SK-N-SH (cell line): ENCODE measurements around the gene PRIM2. TPM values are rescaled to one million over a fixed set of nuclear protein-coding genes. Genes with fewer than 3 reads are reported as not detected.
"Not testable (repeated sequence)": the region's sequence is repeated elsewhere in the genome, so short reads cannot be mapped to it uniquely, and the experiment has no call there.

Source experiments
- CTCF ChIA-PET: fragments of 300-600, 350-600 bp; formaldehyde crosslinking; extraction: SDS; loops from one replicate; lab custom pipeline; 2021; lab: Yijun Ruan, JAX
- POLR2A ChIA-PET: fragments of 350-600 bp; sonication (Branson Sonifier 250); formaldehyde crosslinking; extraction: SDS; loops from one replicate; lab custom pipeline; 2020; ENCODE audit warnings: antibody characterized with exemption, inconsistent platforms; lab: Yijun Ruan, JAX
- DNase-seq: peaks from one replicate; pipeline ENCODE4 v3.0.0; 2012
- H2AFZ ChIP-seq: fragments of 200-600 bp; sonication (generic); 2 replicates; pipeline ENCODE4 v1.8.1; 2016; ENCODE audit warnings: antibody characterized with exemption, mild to moderate bottlenecking, low read depth
- H3F3A ChIP-seq: fragments of 200-600 bp; sonication (generic); replicated peaks from 2 replicates; pipeline ENCODE3; 2016; ENCODE audit warnings: antibody characterized with exemption, mild to moderate bottlenecking; ENCODE audit not compliant: insufficient read depth
- H3K27ac ChIP-seq, 2 experiments: fragments of 200-500 bp in 1 of 2; fragments of 200-600 bp in 1 of 2; sonication (Bioruptor generic) in 1 of 2; sonication (generic), shearing (Covaris generic) in 1 of 2; 2 replicates each; pipeline versions ENCODE4 v1.5.1 to v1.6.1; 2014 to 2016; ENCODE audit warnings: low read depth in 2 of 2, inconsistent platforms in 1 of 2, low read length in 1 of 2, mild to moderate bottlenecking in 1 of 2, mixed read lengths in 1 of 2
- H3K27me3 ChIP-seq: fragments of 200-600 bp; sonication (generic), shearing (Covaris generic); 2 replicates; pipeline ENCODE4 v1.6.1; 2016; ENCODE audit warnings: mixed run types; ENCODE audit not compliant: insufficient read depth
- H3K36me3 ChIP-seq, 2 experiments: fragments of 200-500 bp in 1 of 2; fragments of 200-600 bp in 1 of 2; sonication (Bioruptor generic) in 1 of 2; sonication (generic) in 1 of 2; replicated peaks in 1 of 2; 2 replicates each; pipeline versions ENCODE3 to v1.5.1; 2014 to 2016; ENCODE audit warnings: low read length in 1 of 2, mild to moderate bottlenecking in 1 of 2; ENCODE audit not compliant: insufficient read depth in 2 of 2, control insufficient read depth in 1 of 2
- H3K4me1 ChIP-seq, 2 experiments: fragments of 200-500 bp in 1 of 2; fragments of 200-600 bp in 1 of 2; sonication (Bioruptor generic) in 1 of 2; sonication (generic), shearing (Covaris generic) in 1 of 2; 2 replicates each; pipeline versions ENCODE4 v1.5.1 to v1.6.1; 2014 to 2016; ENCODE audit warnings: low read depth in 1 of 2, low read length in 1 of 2, mixed run types in 1 of 2; ENCODE audit not compliant: insufficient read depth in 2 of 2, control insufficient read depth in 1 of 2
- H3K4me2 ChIP-seq: fragments of 200-600 bp; sonication (generic), shearing (Covaris generic); 2 replicates; pipeline ENCODE4 v1.6.1; 2017; ENCODE audit warnings: mixed run types
- H3K4me3 ChIP-seq, 2 experiments: fragments of 200-500 bp in 1 of 2; fragments of 200-600 bp in 1 of 2; sonication (Bioruptor generic) in 1 of 2; sonication (generic), shearing (Covaris generic) in 1 of 2; 2 replicates each; pipeline versions ENCODE4 v1.5.1 to v1.8.1; 2014 to 2016; ENCODE audit warnings: low read depth in 2 of 2, inconsistent platforms in 1 of 2, low read length in 1 of 2, mild to moderate bottlenecking in 1 of 2, mixed read lengths in 1 of 2, moderate library complexity in 1 of 2
- H3K79me2 ChIP-seq: fragments of 200-600 bp; sonication (generic); 2 replicates; pipeline ENCODE4 v1.8.1; 2017; ENCODE audit warnings: mild to moderate bottlenecking; ENCODE audit not compliant: insufficient read depth
- H3K9ac ChIP-seq: fragments of 200-600 bp; sonication (generic); 2 replicates; pipeline ENCODE4 v1.6.1; 2017; ENCODE audit warnings: mixed run types
- H3K9me2 ChIP-seq: fragments of 200-600 bp; sonication (generic); 2 replicates; pipeline ENCODE4 v1.6.1; 2017; ENCODE audit warnings: mixed run types
- H3K9me3 ChIP-seq: fragments of 200-600 bp; sonication (generic); 2 replicates; pipeline ENCODE4 v1.6.1; 2017; ENCODE audit warnings: mixed run types, mild to moderate bottlenecking, moderate library complexity
- H4K20me1 ChIP-seq: fragments of 200-600 bp; sonication (generic); 2 replicates; pipeline ENCODE4 v1.6.1; 2017; ENCODE audit warnings: mild to moderate bottlenecking, mixed run types; ENCODE audit not compliant: insufficient read depth
- ELF1 ChIP-seq: IDR thresholded peaks from 2 replicates; pipeline ENCODE4 v1.4.0; 2012
- EP300 ChIP-seq, 2 experiments: IDR thresholded peaks; 2 replicates each; pipeline versions ENCODE4 v1.4.0 to v1.6.1; 2012; ENCODE audit warnings: borderline replicate concordance in 1 of 2, low read depth in 1 of 2, low read length in 1 of 2
- FOSL2 ChIP-seq: IDR thresholded peaks from 2 replicates; pipeline ENCODE4 v1.4.0; 2012; ENCODE audit warnings: low read depth, mild to moderate bottlenecking, moderate library complexity, borderline replicate concordance
- MXI1 ChIP-seq: IDR thresholded peaks from 2 replicates; pipeline ENCODE4 v1.6.1; 2012; ENCODE audit warnings: mild to moderate bottlenecking, low read depth, low read length, improper control_type of control experiment
- NFIC ChIP-seq: IDR thresholded peaks from 2 replicates; pipeline ENCODE4 v1.4.0; 2012; ENCODE audit warnings: borderline replicate concordance
- POLR2AphosphoS5 ChIP-seq: IDR thresholded peaks from 2 replicates; pipeline ENCODE4 v1.6.1; 2012; ENCODE audit warnings: low read depth, low read length
- RAD21 ChIP-seq: IDR thresholded peaks from 2 replicates; pipeline ENCODE4 v1.6.1; 2012; ENCODE audit warnings: mild to moderate bottlenecking, low read length
- RCOR1 ChIP-seq: fragments of 150-350 bp; IDR thresholded peaks from 2 replicates; pipeline ENCODE4 v1.6.1; 2017; ENCODE audit warnings: antibody characterized with exemption, low read length
- RFX5 ChIP-seq: IDR thresholded peaks from 2 replicates; pipeline ENCODE4 v1.6.1; 2012; ENCODE audit warnings: mild to moderate bottlenecking, improper control_type of control experiment, low read length
- TAF1 ChIP-seq: IDR thresholded peaks from 2 replicates; pipeline ENCODE4 v1.6.1; 2012; ENCODE audit warnings: low read depth, mild to moderate bottlenecking, low read length, moderate library complexity, borderline replicate concordance
- TCF12 ChIP-seq: IDR thresholded peaks from 2 replicates; pipeline ENCODE4 v1.4.0; 2012
- TEAD4 ChIP-seq: IDR thresholded peaks from 2 replicates; pipeline ENCODE4 v1.4.0; 2012; ENCODE audit warnings: mild to moderate bottlenecking, borderline replicate concordance; ENCODE audit not compliant: insufficient read depth
- USF2 ChIP-seq: fragments of 150-350 bp; IDR thresholded peaks from 2 replicates; pipeline ENCODE4 v1.6.1; 2017; ENCODE audit warnings: antibody characterized with exemption, low read length, low read depth, borderline replicate concordance
- ZBTB33 ChIP-seq: IDR thresholded peaks from 2 replicates; pipeline ENCODE4 v1.4.0; 2012; ENCODE audit warnings: low read depth, borderline replicate concordance
- WGBS: methylation state at CpG from one replicate; pipeline ENCODE4 v1.1.6; 2017; ENCODE audit warnings: low lambda C conversion rate; 5-methylcytosine and 5-hydroxymethylcytosine counted together
- polyA plus RNA-seq, 3 experiments: library from polyadenylated mRNA; depleted of rRNA; stranded (reverse); fragments of >200 nt; gene quantifications; 2 replicates each; pipeline ENCODE4 v1.2.3, GENCODE V29; 2012
- TF ChIP-seq, protein P1 (sequence below): IDR thresholded peaks from 2 replicates; pipeline ENCODE4 v1.6.1; 2012; ENCODE audit warnings: mild to moderate bottlenecking, low read depth, low read length, moderate library complexity
- TF ChIP-seq, protein P2 (sequence below): fragments of 200-600 bp; sonication (generic); IDR thresholded peaks from 2 replicates; pipeline ENCODE4 v1.6.1; 2017; ENCODE audit warnings: antibody characterized with exemption, mild to moderate bottlenecking, moderate library complexity
- TF ChIP-seq, protein P3 (sequence below): IDR thresholded peaks from 2 replicates; pipeline ENCODE4 v1.4.0; 2012; ENCODE audit warnings: low read depth, borderline replicate concordance
- TF ChIP-seq, protein P4 (sequence below): fragments of 150-350 bp; IDR thresholded peaks from 2 replicates; pipeline ENCODE4 v1.6.1; 2016; ENCODE audit warnings: mild to moderate bottlenecking, low read depth, low read length

The PRIM2 gene
- polyA plus RNA-seq, 1 of the 3 experiments (the other 2 are of a cell fraction): 14.1 TPM

GRCh38 chr6:57423468-57423867, 106.0 kb downstream of the PRIM2 start:
- H3K4me2 ChIP-seq: no peak overlapping the region; the same call in 1 of the 2 replicates
- H3K27ac ChIP-seq: peak overlapping the region in 1 of 2 experiments; percentile 21; a peak in 1 of 4 replicates
- H3K27me3 ChIP-seq: no peaks in the 10 kb centered on the region
- peaks cover 4% of the 10 kb centered on the region for H3F3A ChIP-seq
- no peak overlapping the region for H3K4me3 ChIP-seq
- TF ChIP-seq RCOR1 (no peak), NFIC (no peak), TCF12 (no peak), TEAD4 (no peak), EP300 (IDR thresholded peaks at IDR 0.05; ENCODE audit: borderline replicate concordance in 1 of 2, low read depth in 1 of 2, low read length in 1 of 2) (no peak), RFX5 (no peak), ELF1 (no peak), ZBTB33 (no peak), POLR2AphosphoS5 (no peak), FOSL2 (no peak), TAF1 (no peak), USF2 (no peak), MXI1 (no peak), RAD21 (no peak)
- TF ChIP-seq, protein P1, sequence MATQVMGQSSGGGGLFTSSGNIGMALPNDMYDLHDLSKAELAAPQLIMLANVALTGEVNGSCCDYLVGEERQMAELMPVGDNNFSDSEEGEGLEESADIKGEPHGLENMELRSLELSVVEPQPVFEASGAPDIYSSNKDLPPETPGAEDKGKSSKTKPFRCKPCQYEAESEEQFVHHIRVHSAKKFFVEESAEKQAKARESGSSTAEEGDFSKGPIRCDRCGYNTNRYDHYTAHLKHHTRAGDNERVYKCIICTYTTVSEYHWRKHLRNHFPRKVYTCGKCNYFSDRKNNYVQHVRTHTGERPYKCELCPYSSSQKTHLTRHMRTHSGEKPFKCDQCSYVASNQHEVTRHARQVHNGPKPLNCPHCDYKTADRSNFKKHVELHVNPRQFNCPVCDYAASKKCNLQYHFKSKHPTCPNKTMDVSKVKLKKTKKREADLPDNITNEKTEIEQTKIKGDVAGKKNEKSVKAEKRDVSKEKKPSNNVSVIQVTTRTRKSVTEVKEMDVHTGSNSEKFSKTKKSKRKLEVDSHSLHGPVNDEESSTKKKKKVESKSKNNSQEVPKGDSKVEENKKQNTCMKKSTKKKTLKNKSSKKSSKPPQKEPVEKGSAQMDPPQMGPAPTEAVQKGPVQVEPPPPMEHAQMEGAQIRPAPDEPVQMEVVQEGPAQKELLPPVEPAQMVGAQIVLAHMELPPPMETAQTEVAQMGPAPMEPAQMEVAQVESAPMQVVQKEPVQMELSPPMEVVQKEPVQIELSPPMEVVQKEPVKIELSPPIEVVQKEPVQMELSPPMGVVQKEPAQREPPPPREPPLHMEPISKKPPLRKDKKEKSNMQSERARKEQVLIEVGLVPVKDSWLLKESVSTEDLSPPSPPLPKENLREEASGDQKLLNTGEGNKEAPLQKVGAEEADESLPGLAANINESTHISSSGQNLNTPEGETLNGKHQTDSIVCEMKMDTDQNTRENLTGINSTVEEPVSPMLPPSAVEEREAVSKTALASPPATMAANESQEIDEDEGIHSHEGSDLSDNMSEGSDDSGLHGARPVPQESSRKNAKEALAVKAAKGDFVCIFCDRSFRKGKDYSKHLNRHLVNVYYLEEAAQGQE: no peak
- TF ChIP-seq, protein P2, sequence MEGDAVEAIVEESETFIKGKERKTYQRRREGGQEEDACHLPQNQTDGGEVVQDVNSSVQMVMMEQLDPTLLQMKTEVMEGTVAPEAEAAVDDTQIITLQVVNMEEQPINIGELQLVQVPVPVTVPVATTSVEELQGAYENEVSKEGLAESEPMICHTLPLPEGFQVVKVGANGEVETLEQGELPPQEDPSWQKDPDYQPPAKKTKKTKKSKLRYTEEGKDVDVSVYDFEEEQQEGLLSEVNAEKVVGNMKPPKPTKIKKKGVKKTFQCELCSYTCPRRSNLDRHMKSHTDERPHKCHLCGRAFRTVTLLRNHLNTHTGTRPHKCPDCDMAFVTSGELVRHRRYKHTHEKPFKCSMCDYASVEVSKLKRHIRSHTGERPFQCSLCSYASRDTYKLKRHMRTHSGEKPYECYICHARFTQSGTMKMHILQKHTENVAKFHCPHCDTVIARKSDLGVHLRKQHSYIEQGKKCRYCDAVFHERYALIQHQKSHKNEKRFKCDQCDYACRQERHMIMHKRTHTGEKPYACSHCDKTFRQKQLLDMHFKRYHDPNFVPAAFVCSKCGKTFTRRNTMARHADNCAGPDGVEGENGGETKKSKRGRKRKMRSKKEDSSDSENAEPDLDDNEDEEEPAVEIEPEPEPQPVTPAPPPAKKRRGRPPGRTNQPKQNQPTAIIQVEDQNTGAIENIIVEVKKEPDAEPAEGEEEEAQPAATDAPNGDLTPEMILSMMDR: no peak
- TF ChIP-seq, protein P3, sequence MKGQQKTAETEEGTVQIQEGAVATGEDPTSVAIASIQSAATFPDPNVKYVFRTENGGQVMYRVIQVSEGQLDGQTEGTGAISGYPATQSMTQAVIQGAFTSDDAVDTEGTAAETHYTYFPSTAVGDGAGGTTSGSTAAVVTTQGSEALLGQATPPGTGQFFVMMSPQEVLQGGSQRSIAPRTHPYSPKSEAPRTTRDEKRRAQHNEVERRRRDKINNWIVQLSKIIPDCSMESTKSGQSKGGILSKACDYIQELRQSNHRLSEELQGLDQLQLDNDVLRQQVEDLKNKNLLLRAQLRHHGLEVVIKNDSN: no peak
- TF ChIP-seq, protein P4, sequence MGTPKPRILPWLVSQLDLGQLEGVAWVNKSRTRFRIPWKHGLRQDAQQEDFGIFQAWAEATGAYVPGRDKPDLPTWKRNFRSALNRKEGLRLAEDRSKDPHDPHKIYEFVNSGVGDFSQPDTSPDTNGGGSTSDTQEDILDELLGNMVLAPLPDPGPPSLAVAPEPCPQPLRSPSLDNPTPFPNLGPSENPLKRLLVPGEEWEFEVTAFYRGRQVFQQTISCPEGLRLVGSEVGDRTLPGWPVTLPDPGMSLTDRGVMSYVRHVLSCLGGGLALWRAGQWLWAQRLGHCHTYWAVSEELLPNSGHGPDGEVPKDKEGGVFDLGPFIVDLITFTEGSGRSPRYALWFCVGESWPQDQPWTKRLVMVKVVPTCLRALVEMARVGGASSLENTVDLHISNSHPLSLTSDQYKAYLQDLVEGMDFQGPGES: no peak
- no peak overlapping the region for H3K9ac ChIP-seq
- peaks cover 5 to 14% of the 10 kb centered on the region in 2 experiments; a peak in 3 of 4 replicates for H3K4me1 ChIP-seq
- no peak for DNase-seq
- peaks cover 0 to 9% of the 10 kb centered on the region in 2 experiments for H3K36me3 ChIP-seq
- peaks cover 26% of the 10 kb centered on the region; the same call in 1 of the 2 replicates for H3K79me2 ChIP-seq
- CTCF ChIA-PET: no interaction called here
- no peak overlapping the region for H2AFZ ChIP-seq
- no peaks in the 10 kb centered on the region for H3K9me3 ChIP-seq
- H4K20me1 ChIP-seq: no peaks in the 10 kb centered on the region; the same call in 1 of the 2 replicates
- 97% methylated on average over 5 of the region's 5 CpGs for WGBS
- no peaks in the 10 kb centered on the region for H3K9me2 ChIP-seq
- POLR2A ChIA-PET: no interaction called here

DNA sequence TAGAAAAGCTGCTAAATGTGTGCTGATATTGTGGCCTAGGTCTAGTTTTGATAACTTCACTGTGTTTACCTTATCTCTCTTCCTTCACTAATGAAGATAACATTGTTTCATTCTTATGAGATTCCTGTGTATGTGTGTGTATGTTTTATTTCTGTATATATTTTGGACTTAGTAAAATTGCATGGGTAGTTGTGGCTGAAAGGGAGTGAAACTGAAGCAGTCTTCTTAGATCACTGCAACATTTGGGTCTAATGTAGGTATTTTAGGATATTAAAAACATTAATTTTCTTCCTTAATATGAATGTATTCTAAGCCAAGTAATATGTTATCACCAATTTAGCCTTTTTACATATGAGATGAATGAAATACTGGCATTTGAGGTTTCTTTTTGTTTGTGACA, 114.3 kb downstream of the PRIM2 start:
- H3K9me2 ChIP-seq, POLR2A ChIA-PET, H4K20me1 ChIP-seq, H3K9me3 ChIP-seq, H3K27me3 ChIP-seq, H3K36me3 ChIP-seq, DNase-seq, CTCF ChIA-PET: not testable (repeated sequence)
- H3K9ac ChIP-seq: peak overlapping the region; percentile 8; the same call in 1 of the 2 replicates
- H3K27ac ChIP-seq: peak overlapping the region; percentile 40 to 55; a peak in 3 of 4 replicates
- peak overlapping the region; percentile 39; the same call in 1 of the 2 replicates for H3K4me2 ChIP-seq
- peaks cover 0 to 19% of the 10 kb centered on the region in 2 experiments; a peak in 3 of 4 replicates for H3K4me1 ChIP-seq
- H3K79me2 ChIP-seq: peaks cover 41% of the 10 kb centered on the region
- H2AFZ ChIP-seq: peak overlapping the region; percentile 73; the same call in 1 of the 2 replicates
- peaks cover 12% of the 10 kb centered on the region for H3F3A ChIP-seq
- peak overlapping the region in 1 of 2 experiments; percentile 24; a peak in 1 of 4 replicates for H3K4me3 ChIP-seq
